NCI-H748 (cell line): Measurements from ENCODE around the gene MCUR1.

Source experiments
- DNase-seq: peaks from one replicate; lab custom pipeline; 2025; ENCODE audit not compliant: unreplicated experiment; lab: John Stamatoyannopoulos, UW

MCUR1 gene

DNA sequence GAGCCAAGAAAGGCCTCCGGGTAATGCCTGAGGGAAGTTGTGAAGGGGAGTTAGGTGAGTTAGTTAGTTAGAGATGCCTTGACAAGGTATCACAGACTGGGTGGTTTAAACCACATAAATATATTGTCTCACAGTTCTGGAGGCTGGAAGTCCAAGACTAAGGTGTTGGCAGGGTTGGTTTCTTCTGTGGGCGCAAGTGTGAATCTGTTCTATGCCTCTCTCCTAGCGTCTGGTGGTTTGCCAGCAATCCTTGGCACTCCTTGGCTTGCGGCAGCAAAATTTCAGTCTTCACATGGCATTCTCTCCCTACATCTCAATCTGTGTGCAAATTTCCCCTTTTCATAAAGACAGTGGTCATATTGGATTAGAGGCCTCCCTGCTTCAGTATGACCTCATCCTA lies 73.0 kb downstream of the MCUR1 start:
- DNase-seq, result no peak
